Cardiac fibroblast (primary cell): ENCODE results near the gene RNF208.

Experiments
- DNase-seq, 2 donors: peaks; one replicate each; pipeline versions ENCODE4 v3.0.0 to v3.0.0-alpha.2; 2010; ENCODE audit warnings: low read depth in 2 of 2
- H3K4me3 ChIP-seq, 2 donors: replicated peaks in 1 of 2; 1 replicate in 1 of 2; 2 replicates in 1 of 2; pipeline ENCODE4 v1.5.1; 2011; ENCODE audit warnings: low read depth in 2 of 2, low read length in 2 of 2, mild to moderate bottlenecking in 2 of 2, moderate library complexity in 1 of 2
- CTCF ChIP-seq: IDR thresholded peaks from one replicate; pipeline ENCODE4 v1.5.1; 2011; ENCODE audit warnings: low read depth, mild to moderate bottlenecking, low read length, inconsistent platforms

The RNF208 gene

GRCh38 chr9:137175345-137175961 lies 46.6 kb downstream of the RNF208 start:
- DNase-seq: no peak
- TF ChIP-seq CTCF: peak; percentile 2

GRCh38 chr9:137174722-137175293 lies 47.2 kb downstream of the RNF208 start:
- TF ChIP-seq CTCF: no peak
- DNase-seq: no peak

More at GRCh38 chr9:137175345-137175961, 46.6 kb downstream of the RNF208 start:
- no peak overlapping the region for H3K4me3 ChIP-seq

DNA sequence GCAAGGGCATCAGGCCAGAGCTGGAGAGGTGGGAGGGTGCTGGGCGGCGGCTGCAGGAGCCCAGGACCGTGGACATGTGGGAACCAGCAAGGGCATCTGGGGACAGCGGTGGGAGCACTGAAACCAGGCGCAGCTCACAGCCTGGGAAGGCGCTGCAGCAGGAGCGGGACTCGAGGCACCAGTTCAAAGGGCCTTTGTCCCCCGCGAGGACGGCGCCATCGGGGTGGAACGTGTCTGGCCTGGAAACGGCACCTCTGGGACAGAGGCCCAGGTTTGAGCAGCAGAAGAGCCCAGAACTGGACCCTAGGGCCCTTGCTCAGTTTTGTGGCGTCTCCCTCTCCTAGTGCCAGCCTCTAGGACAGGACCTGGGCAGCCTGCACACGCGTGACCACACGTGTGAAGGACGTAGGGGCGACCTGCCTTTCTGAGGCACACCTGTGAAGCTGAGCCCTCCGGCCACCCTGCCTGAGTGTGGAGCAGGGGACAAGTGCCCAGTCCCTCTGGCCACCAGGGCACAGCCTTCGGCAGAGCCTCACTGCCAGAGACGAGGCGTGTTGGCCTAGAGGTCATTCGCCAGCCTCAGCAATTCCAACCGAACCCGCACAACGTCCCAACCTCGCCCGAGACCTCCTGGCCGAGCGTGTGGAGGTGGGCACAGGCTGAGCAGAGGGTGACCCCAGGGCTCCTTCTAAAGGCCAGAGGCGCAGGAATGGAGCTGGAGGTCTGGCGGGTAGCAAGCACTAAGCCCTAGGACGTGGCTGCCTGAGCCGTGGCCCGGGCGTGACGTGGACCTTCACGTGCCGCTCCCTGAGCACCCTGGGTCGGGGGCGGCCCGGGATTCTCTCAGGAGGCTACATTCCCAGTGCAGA lies 48.0 kb downstream of the RNF208 start:
- DNase-seq: no peak
- no peak for TF ChIP-seq CTCF
- no peak overlapping the region for H3K4me3 ChIP-seq

More at GRCh38 chr9:137174722-137175293, 47.2 kb downstream of the RNF208 start:
- no peak overlapping the region for H3K4me3 ChIP-seq

GRCh38 chr9:137172901-137173795 lies 48.9 kb downstream of the RNF208 start:
- TF ChIP-seq CTCF: no peak
- no peak overlapping the region for H3K4me3 ChIP-seq
- no peak for DNase-seq

- H3K4me3 ChIP-seq: no peak overlapping the region
- no peak for TF ChIP-seq CTCF
These were observed 50.7 kb downstream of the RNF208 start for GRCh38 chr9:137171149-137171900.

More at GRCh38 chr9:137171149-137171900, 50.7 kb downstream of the RNF208 start:
- no peak for DNase-seq
